Esophagus muscularis mucosa (tissue), 4 donors: ENCODE results near the gene LGALS3BP. TPM values are rescaled to one million over a fixed set of nuclear protein-coding genes. Genes with fewer than 3 reads are reported as not detected.

ENCODE experiments used
- DNase-seq: peaks from one replicate; pipeline ENCODE4 v3.0.0-alpha.2; 2017; ENCODE audit errors: extremely low spot score
- H3K27ac ChIP-seq, 4 donors: fragments of 200-600 bp; sonication (generic); replicated peaks in 1 of 4; 1 replicate in 3 of 4; 2 replicates in 1 of 4; pipeline ENCODE4 v1.5.1; 2016 to 2019; ENCODE audit warnings: mild to moderate bottlenecking in 1 of 4
- H3K27me3 ChIP-seq, 4 donors: fragments of 200-600 bp; sonication (generic); one replicate each; pipeline versions ENCODE4 v1.5.1 to v1.6.0; 2016 to 2019
- H3K36me3 ChIP-seq, 4 donors: fragments of 200-600 bp; sonication (generic); one replicate each; pipeline ENCODE4 v1.5.1; 2016 to 2019
- H3K4me1 ChIP-seq, 4 donors: fragments of 200-600 bp; sonication (generic); one replicate each; pipeline ENCODE4 v1.5.1; 2016 to 2019
- H3K4me3 ChIP-seq, 4 donors: fragments of 200-600 bp; sonication (generic); 1 replicate in 2 of 4; 2 replicates in 2 of 4; pipeline ENCODE4 v1.5.1; 2016 to 2019; ENCODE audit warnings: mild to moderate bottlenecking in 4 of 4, moderate library complexity in 1 of 4
- H3K9me3 ChIP-seq, 4 donors: fragments of 200-600 bp; sonication (generic); 1 replicate in 3 of 4; 2 replicates in 1 of 4; pipeline ENCODE4 v1.5.1; 2016 to 2019
- CTCF ChIP-seq, 3 experiments: fragments of 200-600 bp in 2 of 3; fragments of 450-650 bp in 1 of 3; sonication (generic) in 2 of 3; IDR thresholded peaks; one replicate each; pipeline ENCODE4 v1.5.1; 2017 to 2019; ENCODE audit warnings: antibody characterized with exemption in 3 of 3, mild to moderate bottlenecking in 2 of 3, moderate library complexity in 1 of 3
- EP300 ChIP-seq: sonication (generic); formaldehyde crosslinking; IDR thresholded peaks from one replicate; pipeline ENCODE4 v1.6.1; 2017; ENCODE audit warnings: antibody characterized with exemption
- POLR2A ChIP-seq: fragments of 450-650 bp; IDR thresholded peaks from one replicate; pipeline ENCODE4 v1.6.1; 2017; ENCODE audit warnings: antibody characterized with exemption, moderate library complexity, mild to moderate bottlenecking, low read depth
- POLR2AphosphoS5 ChIP-seq, 2 donors: sonication (generic); formaldehyde crosslinking; IDR thresholded peaks; one replicate each; pipeline ENCODE4 v1.6.1; 2017; ENCODE audit warnings: antibody characterized with exemption in 2 of 2
- WGBS: methylation state at CpG from one replicate; pipeline ENCODE4 v1.1.5; 2018; 5-methylcytosine and 5-hydroxymethylcytosine counted together
- intact Hi-C: fragments of 100-400 bp; cut with DNase I; formaldehyde crosslinking; loops from one replicate; pipeline ENCODE4 v1.15.1; 2023
- total RNA-seq, 4 donors: library from RNA; depleted of rRNA; stranded (reverse); fragments of >200 nt; gene quantifications; one replicate each; pipeline versions ENCODE4 v1.1.0 to v1.2.1, GENCODE V29; 2016

LGALS3BP gene
- total RNA-seq, 4 donors from 2014 or later: 106 to 284 (median 197) TPM

- no peak for DNase-seq
- TF ChIP-seq POLR2AphosphoS5 (IDR thresholded peaks at IDR 0.05) (no peak), CTCF (IDR thresholded peaks at IDR 0.05) (no peak), POLR2A (no peak), EP300 (no peak)
- WGBS: 96% methylated on average over 3 of the region's 3 CpGs
- Histone ChIP-seq H3K4me3 (no peak overlapping the region), H3K27ac (no peak overlapping the region), H3K27me3 (no peaks in the 10 kb centered on the region), H3K9me3 (no peaks in the 10 kb centered on the region), H3K4me1 (peaks cover 35 to 40% (median 37%) of the 10 kb centered on the region in 4 donors), H3K36me3 (no peaks in the 10 kb centered on the region)
- intact Hi-C loops: no loop called here
Measured at GRCh38 chr17:79018370-79018695, 38.6 kb upstream of the LGALS3BP start.

GRCh38 chr17:79017546-79018369 is 38.0 kb upstream of the LGALS3BP start:
- no peaks in the 10 kb centered on the region for H3K9me3 ChIP-seq
- WGBS: 76% methylated on average over 6 of the region's 6 CpGs
- no peaks in the 10 kb centered on the region for H3K27me3 ChIP-seq
- H3K27ac ChIP-seq: no peak overlapping the region
- DNase-seq: no peak
- intact Hi-C loops: no loop called here
- H3K4me3 ChIP-seq: no peak overlapping the region
- TF ChIP-seq EP300 (no peak), CTCF (IDR thresholded peaks at IDR 0.05) (no peak), POLR2A (no peak), POLR2AphosphoS5 (IDR thresholded peaks at IDR 0.05) (no peak)
- H3K36me3 ChIP-seq: no peaks in the 10 kb centered on the region
- peaks cover 29 to 34% (median 31%) of the 10 kb centered on the region in 4 donors for H3K4me1 ChIP-seq

GRCh38 chr17:79014158-79014758 is 34.5 kb upstream of the LGALS3BP start:
- WGBS: 80% methylated on average over 2 of the region's 2 CpGs
- intact Hi-C loops: no loop called here
- DNase-seq: no peak

GRCh38 chr17:79012563-79013134 is 32.9 kb upstream of the LGALS3BP start:
- DNase-seq: no peak
- 73% methylated on average over 6 of the region's 6 CpGs for WGBS
- intact Hi-C loops: no loop called here
- H3K9me3 ChIP-seq: no peaks in the 10 kb centered on the region
- peaks cover 20 to 24% (median 23%) of the 10 kb centered on the region in 4 donors for H3K4me1 ChIP-seq
- no peak overlapping the region for H3K27ac ChIP-seq
- no peaks in the 10 kb centered on the region for H3K27me3 ChIP-seq
- H3K4me3 ChIP-seq: no peak overlapping the region
- peaks cover 0 to 3% (median 0%) of the 10 kb centered on the region in 4 donors for H3K36me3 ChIP-seq
- no peak for TF ChIP-seq EP300
- no peak for TF ChIP-seq CTCF (IDR thresholded peaks at IDR 0.05)
- TF ChIP-seq POLR2A: no peak
- TF ChIP-seq POLR2AphosphoS5 (IDR thresholded peaks at IDR 0.05): no peak

More at GRCh38 chr17:79014158-79014758, 34.5 kb upstream of the LGALS3BP start:
- Histone ChIP-seq H3K4me3 (no peak overlapping the region), H3K9me3 (no peaks in the 10 kb centered on the region), H3K4me1 (peaks cover 6 to 10% (median 8%) of the 10 kb centered on the region in 4 donors), H3K27ac (no peak overlapping the region), H3K36me3 (no peaks in the 10 kb centered on the region), H3K27me3 (no peaks in the 10 kb centered on the region)
- no peak for TF ChIP-seq POLR2AphosphoS5 (IDR thresholded peaks at IDR 0.05)
- TF ChIP-seq CTCF (IDR thresholded peaks at IDR 0.05): no peak
- TF ChIP-seq POLR2A: no peak
- TF ChIP-seq EP300: no peak
